Erythroblast (primary cell): ENCODE measurements around the gene PTPRN2.

ENCODE experiments used
- GATA1 ChIP-seq: IDR thresholded peaks from 2 replicates; pipeline ENCODE4 v1.6.1; 2011; ENCODE audit warnings: low read depth, mild to moderate bottlenecking, control low read depth, low read length, moderate library complexity
- POLR2A ChIP-seq: IDR thresholded peaks from 2 replicates; pipeline ENCODE4 v1.6.1; 2011; ENCODE audit warnings: mild to moderate bottlenecking, low read length

DNA sequence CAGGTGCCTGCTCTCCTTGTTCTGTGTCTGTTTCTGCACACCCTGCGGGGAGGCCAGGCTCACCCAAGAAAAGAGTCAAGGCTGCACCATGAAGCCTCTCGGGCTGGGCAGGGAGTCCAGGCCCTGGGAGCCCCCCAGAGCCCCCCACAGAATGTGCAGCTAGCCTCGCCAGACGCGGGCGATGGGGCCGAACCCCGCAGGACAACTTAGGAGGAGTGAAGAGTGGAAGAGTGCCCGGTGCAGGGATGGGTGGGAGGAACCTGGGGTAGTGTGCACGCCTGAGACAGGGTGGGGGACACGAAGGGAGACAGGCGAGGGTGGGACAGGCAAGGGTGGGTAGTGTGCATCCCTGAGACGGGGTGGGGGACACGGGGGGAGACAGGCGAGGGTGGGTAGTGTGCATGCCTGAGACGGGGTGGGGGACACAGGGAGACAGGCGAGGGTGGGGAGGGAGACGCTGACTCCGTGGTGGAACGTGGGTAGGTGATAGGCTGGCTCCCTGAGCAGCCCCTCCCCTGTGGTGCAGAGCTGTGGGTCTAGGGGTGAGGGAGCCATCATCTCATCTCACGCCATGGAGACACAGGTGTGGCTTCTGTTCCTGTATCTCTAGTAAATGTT lies 635.5 kb downstream of the PTPRN2 start:
- TF ChIP-seq POLR2A (no peak), GATA1 (no peak)
